HepG2 (cell line): ENCODE measurements around the gene CIART. TPM values are rescaled to one million over a fixed set of nuclear protein-coding genes. Genes with fewer than 3 reads are reported as not detected.
A peak's percentile ranks its signal among the peaks of the same experiment; 100 is the strongest.

ENCODE experiments used
- FIP1L1 ChIP-seq: fragments of 200-400 bp; formaldehyde crosslinking; IDR thresholded peaks from 2 replicates; pipeline ENCODE4 v1.6.1; 2018; ENCODE audit warnings: low read depth, mild to moderate bottlenecking, low read length, moderate library complexity, borderline replicate concordance; ENCODE audit not compliant: insufficient read depth
- GPBP1L1 ChIP-seq: sonication (generic); formaldehyde crosslinking; IDR thresholded peaks from 2 replicates; pipeline ENCODE4 v1.5.0; 2020; ENCODE audit warnings: mild to moderate bottlenecking, missing genetic modification reagents
- IKZF4 ChIP-seq: sonication (generic); formaldehyde crosslinking; IDR thresholded peaks from 2 replicates; pipeline ENCODE4 v1.5.1; 2020; ENCODE audit warnings: borderline replicate concordance, mild to moderate bottlenecking, low read depth, missing genetic modification reagents; ENCODE audit errors: not compliant biosample characterization
- NFYB ChIP-seq: sonication (generic); formaldehyde crosslinking; IDR thresholded peaks from 2 replicates; pipeline ENCODE4 v1.4.0; 2020; ENCODE audit warnings: missing genetic modification reagents
- NR1H2 ChIP-seq: sonication (generic); formaldehyde crosslinking; IDR thresholded peaks from 2 replicates; pipeline ENCODE4 v1.8.1; 2022; ENCODE audit warnings: low read depth, missing genetic modification reagents, borderline replicate concordance
- REXO4 ChIP-seq: sonication (generic); formaldehyde crosslinking; IDR thresholded peaks from 2 replicates; pipeline ENCODE4 v1.8.0; 2022; ENCODE audit warnings: missing genetic modification reagents, mild to moderate bottlenecking, borderline replicate concordance
- RORA ChIP-seq: sonication (generic); formaldehyde crosslinking; IDR thresholded peaks from 2 replicates; pipeline ENCODE4 v1.5.0; 2020; ENCODE audit warnings: mild to moderate bottlenecking, missing genetic modification reagents, moderate library complexity
- SP5 ChIP-seq: IDR thresholded peaks from 2 replicates; pipeline ENCODE4 v1.6.1; 2016; ENCODE audit warnings: low read depth, borderline replicate concordance
- SRY ChIP-seq: sonication (generic); formaldehyde crosslinking; IDR thresholded peaks from 2 replicates; pipeline ENCODE4 v1.8.0; 2022; ENCODE audit warnings: mild to moderate bottlenecking, missing genetic modification reagents
- ZC3H13 ChIP-seq: sonication (generic); formaldehyde crosslinking; IDR thresholded peaks from 2 replicates; pipeline ENCODE4 v1.8.1; 2023; ENCODE audit warnings: mild to moderate bottlenecking, missing genetic modification reagents, moderate library complexity
- ZFP90 ChIP-seq: sonication (generic); formaldehyde crosslinking; IDR thresholded peaks from 2 replicates; pipeline ENCODE4 v1.8.0; 2022; ENCODE audit warnings: missing genetic modification reagents, mild to moderate bottlenecking, inconsistent platforms, borderline replicate concordance
- ZNF512B ChIP-seq: sonication (generic); formaldehyde crosslinking; IDR thresholded peaks from 2 replicates; pipeline ENCODE4 v1.5.1; 2020; ENCODE audit warnings: missing genetic modification reagents, mild to moderate bottlenecking, borderline replicate concordance
- ZNF543 ChIP-seq: sonication (generic); formaldehyde crosslinking; IDR thresholded peaks from 2 replicates; pipeline ENCODE4 v1.4.0; 2020; ENCODE audit warnings: mild to moderate bottlenecking, missing genetic modification reagents
- polyA plus RNA-seq, 8 experiments: library from polyadenylated mRNA; depleted of rRNA in 3 of 8; stranded (reverse) in 7 of 8; unstranded in 1 of 8; fragments of >200 nt; fragmentation: Illumina TruSeq in 4 of 8; extraction: Trizol in 4 of 8; gene quantifications; 2 replicates each; pipeline versions ENCODE4 v1.2.1 to v1.2.3, GENCODE V29; 2011 to 2016; ENCODE audit warnings: low read depth in 4 of 8, missing spikeins in 1 of 8, mixed read lengths in 1 of 8; ENCODE audit not compliant: insufficient read depth in 1 of 8
- total RNA-seq, 5 experiments: library from RNA; depleted of rRNA; stranded (reverse); fragments of >200 nt; fragmentation: Illumina TruSeq; extraction: Trizol; gene quantifications; 2 replicates each; pipeline ENCODE4 v1.2.3, GENCODE V29; 2016; ENCODE audit warnings: low read depth in 1 of 5
- TF ChIP-seq, protein P1 (sequence below): sonication (generic); formaldehyde crosslinking; IDR thresholded peaks from 2 replicates; pipeline ENCODE4 v1.5.0; 2020; ENCODE audit warnings: mild to moderate bottlenecking, missing genetic modification reagents, borderline replicate concordance
- TF ChIP-seq, protein P2 (sequence below): IDR thresholded peaks from 2 replicates; pipeline ENCODE4 v1.4.0; 2020; ENCODE audit warnings: mild to moderate bottlenecking, missing genetic modification reagents

Gene CIART
- total and polyA plus RNA-seq, 2 of the 13 experiments (the other 11 are each of a cell fraction or from before 2014, with no cell fraction given) = 0.58 TPM; not detected in 1

- TF ChIP-seq, protein P1, sequence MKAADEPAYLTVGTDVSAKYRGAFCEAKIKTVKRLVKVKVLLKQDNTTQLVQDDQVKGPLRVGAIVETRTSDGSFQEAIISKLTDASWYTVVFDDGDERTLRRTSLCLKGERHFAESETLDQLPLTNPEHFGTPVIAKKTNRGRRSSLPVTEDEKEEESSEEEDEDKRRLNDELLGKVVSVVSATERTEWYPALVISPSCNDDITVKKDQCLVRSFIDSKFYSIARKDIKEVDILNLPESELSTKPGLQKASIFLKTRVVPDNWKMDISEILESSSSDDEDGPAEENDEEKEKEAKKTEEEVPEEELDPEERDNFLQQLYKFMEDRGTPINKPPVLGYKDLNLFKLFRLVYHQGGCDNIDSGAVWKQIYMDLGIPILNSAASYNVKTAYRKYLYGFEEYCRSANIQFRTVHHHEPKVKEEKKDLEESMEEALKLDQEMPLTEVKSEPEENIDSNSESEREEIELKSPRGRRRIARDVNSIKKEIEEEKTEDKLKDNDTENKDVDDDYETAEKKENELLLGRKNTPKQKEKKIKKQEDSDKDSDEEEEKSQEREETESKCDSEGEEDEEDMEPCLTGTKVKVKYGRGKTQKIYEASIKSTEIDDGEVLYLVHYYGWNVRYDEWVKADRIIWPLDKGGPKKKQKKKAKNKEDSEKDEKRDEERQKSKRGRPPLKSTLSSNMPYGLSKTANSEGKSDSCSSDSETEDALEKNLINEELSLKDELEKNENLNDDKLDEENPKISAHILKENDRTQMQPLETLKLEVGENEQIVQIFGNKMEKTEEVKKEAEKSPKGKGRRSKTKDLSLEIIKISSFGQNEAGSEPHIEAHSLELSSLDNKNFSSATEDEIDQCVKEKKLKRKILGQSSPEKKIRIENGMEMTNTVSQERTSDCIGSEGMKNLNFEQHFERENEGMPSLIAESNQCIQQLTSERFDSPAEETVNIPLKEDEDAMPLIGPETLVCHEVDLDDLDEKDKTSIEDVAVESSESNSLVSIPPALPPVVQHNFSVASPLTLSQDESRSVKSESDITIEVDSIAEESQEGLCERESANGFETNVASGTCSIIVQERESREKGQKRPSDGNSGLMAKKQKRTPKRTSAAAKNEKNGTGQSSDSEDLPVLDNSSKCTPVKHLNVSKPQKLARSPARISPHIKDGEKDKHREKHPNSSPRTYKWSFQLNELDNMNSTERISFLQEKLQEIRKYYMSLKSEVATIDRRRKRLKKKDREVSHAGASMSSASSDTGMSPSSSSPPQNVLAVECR (CRISPR knock-in tag) = peak; percentile 88
- TF ChIP-seq REXO4 = no peak
- TF ChIP-seq ZC3H13 (CRISPR knock-in tag) = peak; percentile 97
- TF ChIP-seq NR1H2 (CRISPR knock-in tag) = no peak
- TF ChIP-seq SRY = peak; percentile 86
- no peak for TF ChIP-seq ZNF543 (CRISPR knock-in tag)
- TF ChIP-seq ZNF512B = no peak
- peak; percentile 98 for TF ChIP-seq NFYB (CRISPR knock-in tag)
- TF ChIP-seq, protein P2, sequence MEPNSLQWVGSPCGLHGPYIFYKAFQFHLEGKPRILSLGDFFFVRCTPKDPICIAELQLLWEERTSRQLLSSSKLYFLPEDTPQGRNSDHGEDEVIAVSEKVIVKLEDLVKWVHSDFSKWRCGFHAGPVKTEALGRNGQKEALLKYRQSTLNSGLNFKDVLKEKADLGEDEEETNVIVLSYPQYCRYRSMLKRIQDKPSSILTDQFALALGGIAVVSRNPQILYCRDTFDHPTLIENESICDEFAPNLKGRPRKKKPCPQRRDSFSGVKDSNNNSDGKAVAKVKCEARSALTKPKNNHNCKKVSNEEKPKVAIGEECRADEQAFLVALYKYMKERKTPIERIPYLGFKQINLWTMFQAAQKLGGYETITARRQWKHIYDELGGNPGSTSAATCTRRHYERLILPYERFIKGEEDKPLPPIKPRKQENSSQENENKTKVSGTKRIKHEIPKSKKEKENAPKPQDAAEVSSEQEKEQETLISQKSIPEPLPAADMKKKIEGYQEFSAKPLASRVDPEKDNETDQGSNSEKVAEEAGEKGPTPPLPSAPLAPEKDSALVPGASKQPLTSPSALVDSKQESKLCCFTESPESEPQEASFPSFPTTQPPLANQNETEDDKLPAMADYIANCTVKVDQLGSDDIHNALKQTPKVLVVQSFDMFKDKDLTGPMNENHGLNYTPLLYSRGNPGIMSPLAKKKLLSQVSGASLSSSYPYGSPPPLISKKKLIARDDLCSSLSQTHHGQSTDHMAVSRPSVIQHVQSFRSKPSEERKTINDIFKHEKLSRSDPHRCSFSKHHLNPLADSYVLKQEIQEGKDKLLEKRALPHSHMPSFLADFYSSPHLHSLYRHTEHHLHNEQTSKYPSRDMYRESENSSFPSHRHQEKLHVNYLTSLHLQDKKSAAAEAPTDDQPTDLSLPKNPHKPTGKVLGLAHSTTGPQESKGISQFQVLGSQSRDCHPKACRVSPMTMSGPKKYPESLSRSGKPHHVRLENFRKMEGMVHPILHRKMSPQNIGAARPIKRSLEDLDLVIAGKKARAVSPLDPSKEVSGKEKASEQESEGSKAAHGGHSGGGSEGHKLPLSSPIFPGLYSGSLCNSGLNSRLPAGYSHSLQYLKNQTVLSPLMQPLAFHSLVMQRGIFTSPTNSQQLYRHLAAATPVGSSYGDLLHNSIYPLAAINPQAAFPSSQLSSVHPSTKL = peak; percentile 70
- no peak for TF ChIP-seq GPBP1L1 (CRISPR knock-in tag)
- no peak for TF ChIP-seq RORA (CRISPR knock-in tag)
- peak; percentile 43 for TF ChIP-seq IKZF4 (CRISPR knock-in tag)
- TF ChIP-seq FIP1L1 = no peak
- TF ChIP-seq ZFP90 (CRISPR knock-in tag) = peak; percentile 67; the same call in 1 of the 2 replicates
- peak; percentile 15; the same call in 1 of the 2 replicates for TF ChIP-seq SP5 (CRISPR knock-in tag)
These were observed 46.3 kb upstream of the CIART start, which contains the start of gene ANP32E (continued) for GRCh38 chr1:150235852-150236613.
